Lower leg skin (tissue), 4 donors: ENCODE measurements around the gene SUFU. TPM values are rescaled to one million over a fixed set of nuclear protein-coding genes. Genes with fewer than 3 reads are reported as not detected.

ENCODE experiments used
- DNase-seq, 2 donors: peaks; one replicate each; pipeline ENCODE4 v3.0.0-alpha.2; 2019; ENCODE audit warnings: low spot score in 2 of 2
- H3K4me3 ChIP-seq: fragments of 200-600 bp; sonication (generic); 2 replicates; pipeline ENCODE4 v1.5.1; 2017; ENCODE audit warnings: mild to moderate bottlenecking, low read depth; ENCODE audit not compliant: poor library complexity, severe bottlenecking
- POLR2A ChIP-seq, 2 donors: fragments of 450-650 bp; IDR thresholded peaks; one replicate each; pipeline ENCODE4 v1.6.1; 2016 to 2017; ENCODE audit warnings: antibody characterized with exemption in 2 of 2, mild to moderate bottlenecking in 1 of 2, moderate library complexity in 1 of 2
- WGBS, 2 donors: methylation state at CpG; one replicate each; pipeline ENCODE4 v1.1.5; 2018; 5-methylcytosine and 5-hydroxymethylcytosine counted together
- intact Hi-C: fragments of 100-400 bp; cut with DNase I; formaldehyde crosslinking; loops from one replicate; pipeline ENCODE4 v1.15.0; 2023; ENCODE audit warnings: low total_unique reads
- total RNA-seq, 4 donors: library from RNA; depleted of rRNA; stranded (reverse); fragments of >200 nt; gene quantifications; one replicate each; pipeline ENCODE4 v1.1.0, GENCODE V29; 2016
- TF ChIP-seq, protein P1 (sequence below), 3 donors: fragments of 450-650 bp; IDR thresholded peaks; one replicate each; pipeline ENCODE4 v1.5.1; 2016; ENCODE audit warnings: antibody characterized with exemption in 3 of 3, mild to moderate bottlenecking in 3 of 3, moderate library complexity in 2 of 3

SUFU gene
- total RNA-seq, 4 donors from 2014 or later: 15.8 to 19.8 (median 18.0) TPM

DNA sequence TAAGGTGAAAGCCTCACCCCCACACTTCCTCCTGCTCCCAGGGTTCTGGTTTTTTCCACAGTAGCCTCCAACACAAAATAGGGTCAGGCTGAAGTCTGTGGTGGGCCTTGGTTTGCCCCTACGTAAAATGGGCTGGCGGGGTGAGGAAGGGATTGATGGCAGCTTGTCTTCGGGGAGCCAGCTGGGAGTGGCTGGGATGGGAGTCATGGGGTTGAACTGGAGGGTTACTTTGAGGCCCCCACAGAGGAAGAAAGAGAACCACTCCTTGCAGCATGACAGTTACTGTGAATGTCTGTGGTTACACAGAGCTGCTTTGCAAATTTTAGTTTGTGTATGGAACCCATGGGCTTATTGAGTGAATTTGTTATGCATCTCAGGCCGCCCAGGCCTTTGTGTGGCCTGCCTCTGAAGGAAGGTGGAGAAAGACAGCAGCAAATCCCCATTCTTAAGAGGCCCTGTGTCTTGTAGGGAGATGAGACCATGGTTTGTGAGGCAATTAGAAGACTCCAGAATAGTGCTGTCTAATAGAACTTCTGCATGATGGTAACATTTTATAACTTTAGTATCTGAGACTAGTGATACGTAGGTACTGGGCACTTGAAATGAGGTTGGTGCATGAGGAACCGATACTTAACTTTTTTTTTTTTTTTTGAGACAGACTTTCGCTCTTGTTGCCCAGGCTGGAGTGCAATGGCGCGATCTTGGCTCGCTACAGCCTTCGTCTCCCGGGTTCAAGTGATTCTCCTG, 148.6 kb downstream of the SUFU start:
- TF ChIP-seq POLR2A (IDR thresholded peaks at IDR 0.05): no peak
- TF ChIP-seq, protein P1, sequence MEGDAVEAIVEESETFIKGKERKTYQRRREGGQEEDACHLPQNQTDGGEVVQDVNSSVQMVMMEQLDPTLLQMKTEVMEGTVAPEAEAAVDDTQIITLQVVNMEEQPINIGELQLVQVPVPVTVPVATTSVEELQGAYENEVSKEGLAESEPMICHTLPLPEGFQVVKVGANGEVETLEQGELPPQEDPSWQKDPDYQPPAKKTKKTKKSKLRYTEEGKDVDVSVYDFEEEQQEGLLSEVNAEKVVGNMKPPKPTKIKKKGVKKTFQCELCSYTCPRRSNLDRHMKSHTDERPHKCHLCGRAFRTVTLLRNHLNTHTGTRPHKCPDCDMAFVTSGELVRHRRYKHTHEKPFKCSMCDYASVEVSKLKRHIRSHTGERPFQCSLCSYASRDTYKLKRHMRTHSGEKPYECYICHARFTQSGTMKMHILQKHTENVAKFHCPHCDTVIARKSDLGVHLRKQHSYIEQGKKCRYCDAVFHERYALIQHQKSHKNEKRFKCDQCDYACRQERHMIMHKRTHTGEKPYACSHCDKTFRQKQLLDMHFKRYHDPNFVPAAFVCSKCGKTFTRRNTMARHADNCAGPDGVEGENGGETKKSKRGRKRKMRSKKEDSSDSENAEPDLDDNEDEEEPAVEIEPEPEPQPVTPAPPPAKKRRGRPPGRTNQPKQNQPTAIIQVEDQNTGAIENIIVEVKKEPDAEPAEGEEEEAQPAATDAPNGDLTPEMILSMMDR (IDR thresholded peaks at IDR 0.05): no peak
- no peak for DNase-seq
- intact Hi-C loops: no loop called here
- WGBS, 2 donors: 77 to 87% methylated on average over 12 of the region's 12 CpGs
- no peak overlapping the region for H3K4me3 ChIP-seq

GRCh38 chr10:102653060-102653459, 149.3 kb downstream of the SUFU start:
- no peak overlapping the region for H3K4me3 ChIP-seq
- intact Hi-C loops: no loop called here
- 71 to 90% methylated on average over 1 of the region's 1 CpG for WGBS, 2 donors
- no peak for TF ChIP-seq POLR2A (IDR thresholded peaks at IDR 0.05)
- TF ChIP-seq, protein P1 (IDR thresholded peaks at IDR 0.05): no peak
- DNase-seq: no peak

- intact Hi-C loops: no loop called here
- no peak for DNase-seq
- 72 to 79% methylated on average over 7 of the region's 7 CpGs for WGBS, 2 donors
- no peak overlapping the region for H3K4me3 ChIP-seq
- TF ChIP-seq POLR2A (IDR thresholded peaks at IDR 0.05): no peak
- TF ChIP-seq, protein P1 (IDR thresholded peaks at IDR 0.05): no peak
Measured at GRCh38 chr10:102654566-102654965, 150.8 kb downstream of the SUFU start.

DNA sequence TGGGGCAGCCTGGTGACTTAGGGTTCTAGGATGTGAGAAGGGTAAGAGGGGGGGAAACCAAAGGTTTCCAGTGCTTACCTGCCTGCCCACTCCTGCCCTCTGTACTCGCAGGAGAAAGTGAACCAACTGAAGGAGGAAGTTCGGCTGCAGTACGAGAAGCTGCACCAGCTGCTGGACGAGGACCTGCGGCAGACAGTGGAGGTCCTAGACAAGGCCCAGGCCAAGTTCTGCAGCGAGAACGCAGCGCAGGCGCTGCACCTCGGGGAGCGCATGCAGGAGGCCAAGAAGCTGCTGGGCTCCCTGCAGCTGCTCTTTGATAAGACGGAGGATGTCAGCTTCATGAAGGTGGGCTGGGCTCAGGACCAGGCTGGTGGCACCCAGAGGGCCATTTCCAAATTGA, 151.2 kb downstream of the SUFU start:
- H3K4me3 ChIP-seq: no peak overlapping the region
- no peak for TF ChIP-seq POLR2A (IDR thresholded peaks at IDR 0.05)
- no peak for DNase-seq
- 86 to 91% methylated on average over 12 of the region's 12 CpGs for WGBS, 2 donors
- intact Hi-C loops: no loop called here

GRCh38 chr10:102656026-102656425, 152.3 kb downstream of the SUFU start:
- DNase-seq: no peak
- 89 to 90% methylated on average over 11 of the region's 12 CpGs for WGBS, 2 donors
- intact Hi-C loops: no loop called here
- TF ChIP-seq, protein P1 (IDR thresholded peaks at IDR 0.05): no peak
- TF ChIP-seq POLR2A (IDR thresholded peaks at IDR 0.05): no peak
- no peak overlapping the region for H3K4me3 ChIP-seq

GRCh38 chr10:102656791-102657371, 153.1 kb downstream of the SUFU start:
- H3K4me3 ChIP-seq: no peak overlapping the region
- intact Hi-C loops: no loop called here
- no peak for TF ChIP-seq POLR2A (IDR thresholded peaks at IDR 0.05)
- no peak for DNase-seq
- 90% methylated on average over 37 to 41 of the region's 42 CpGs for WGBS, 2 donors
